K562 (cell line): ENCODE results near the gene WWC2. TPM values are rescaled to one million over a fixed set of nuclear protein-coding genes. Genes with fewer than 3 reads are reported as not detected.

Experiments
- ATAC-seq: fragments of 200-7000 bp; cut with Tn5 transposase; 3 replicates; pipeline ENCODE4 v1.9.1; 2020; ENCODE audit warnings: moderate library complexity
- BruUV-seq: library from RNA; stranded (reverse); fragments of 400-500 nt; replicated peaks from 2 replicates; lab custom pipeline; 2021; lab: Mats Ljungman, UMichigan
- CTCF ChIA-PET: fragments of 300-600 bp; formaldehyde crosslinking; extraction: SDS; loops from one replicate; lab custom pipeline; 2021; ENCODE audit warnings: low intra/inter-chr PET ratio; lab: Yijun Ruan, JAX
- POLR2A ChIA-PET: fragments of 300-600, 350-650 bp; sonication (Branson Sonifier 250); formaldehyde crosslinking; extraction: SDS; loops from one replicate; lab custom pipeline; 2021; ENCODE audit warnings: antibody characterized with exemption, inconsistent platforms; lab: Yijun Ruan, JAX
- DNase-seq, 4 experiments: peaks; one replicate each; pipeline versions ENCODE4 v3.0.0 to v3.0.0-alpha.2; 2011 to 2018; ENCODE audit warnings: low spot score in 3 of 4, mixed read lengths in 3 of 4; ENCODE audit errors: extremely low read depth in 1 of 4
- FAIRE-seq: peaks from 2 replicates; lab custom pipeline; 2011; peaks lifted over from hg19 to GRCh38; lab: Jason Lieb, UNC
- H2AFZ ChIP-seq: 2 replicates; pipeline ENCODE4 v1.6.0; 2011; ENCODE audit warnings: low read depth, low read length, control low read depth, inconsistent platforms
- H3K27ac ChIP-seq: fragments of 200-600 bp; 3 replicates; pipeline ENCODE4 v1.8.0; 2011; ENCODE audit warnings: low read depth, mild to moderate bottlenecking, control low read depth, inconsistent platforms, low read length, moderate library complexity, mixed read lengths; ENCODE audit errors: extremely low read depth
- H3K27me3 ChIP-seq, 2 experiments: fragments of 300-600 bp in 1 of 2; 2 replicates in 1 of 2; 3 replicates in 1 of 2; pipeline versions ENCODE4 v1.6.0 to v1.8.0; 2011; ENCODE audit warnings: inconsistent platforms in 2 of 2, low read length in 2 of 2, mild to moderate bottlenecking in 1 of 2, mixed read lengths in 1 of 2, moderate library complexity in 1 of 2; ENCODE audit not compliant: control insufficient read depth in 2 of 2, insufficient read depth in 2 of 2
- H3K36me3 ChIP-seq: fragments of 300-600 bp; 3 replicates; pipeline ENCODE4 v1.8.0; 2011; ENCODE audit warnings: mild to moderate bottlenecking, low read length, inconsistent platforms; ENCODE audit not compliant: control insufficient read depth, insufficient read depth
- H3K4me1 ChIP-seq, 2 experiments: fragments of 200-600 bp in 1 of 2; replicated peaks in 1 of 2; 2 replicates in 1 of 2; 3 replicates in 1 of 2; pipeline versions ENCODE4 v1.5.1 to v1.8.0; 2011; ENCODE audit warnings: inconsistent platforms in 2 of 2, low read length in 2 of 2, mild to moderate bottlenecking in 1 of 2, mixed read lengths in 1 of 2, moderate library complexity in 1 of 2; ENCODE audit not compliant: control insufficient read depth in 2 of 2, insufficient read depth in 2 of 2
- H3K4me2 ChIP-seq: 2 replicates; pipeline ENCODE4 v1.6.1; 2011; ENCODE audit warnings: low read length, control low read depth, inconsistent platforms, mixed read lengths; ENCODE audit not compliant: insufficient read depth
- H3K4me3 ChIP-seq: fragments of 200-600 bp; sonication (generic), shearing (Covaris generic); 2 replicates; pipeline ENCODE4 v1.5.1; 2016; ENCODE audit warnings: control low read depth, inconsistent platforms
- H3K79me2 ChIP-seq: fragments of 200-600 bp; 3 replicates; pipeline ENCODE4 v1.8.0; 2011; ENCODE audit warnings: low read length, inconsistent platforms; ENCODE audit not compliant: control insufficient read depth, insufficient read depth
- H3K9ac ChIP-seq, 2 experiments: 2 replicates each; pipeline versions ENCODE4 v1.6.0 to v1.6.1; 2011; ENCODE audit warnings: low read depth in 2 of 2, low read length in 2 of 2, control low read depth in 1 of 2, inconsistent platforms in 1 of 2, mild to moderate bottlenecking in 1 of 2, mixed read lengths in 1 of 2; ENCODE audit not compliant: insufficient read depth in 1 of 2
- H3K9me1 ChIP-seq: one replicate; pipeline ENCODE4 v1.6.0; 2011; ENCODE audit warnings: inconsistent platforms, mild to moderate bottlenecking, low read length, moderate library complexity; ENCODE audit not compliant: control insufficient read depth, insufficient read depth
- H3K9me3 ChIP-seq: replicated peaks from 2 replicates; pipeline ENCODE4 v1.5.1; 2011; ENCODE audit warnings: low read depth, low read length, inconsistent platforms; ENCODE audit not compliant: control insufficient read depth, insufficient read depth
- H4K20me1 ChIP-seq: replicated peaks from 2 replicates; pipeline ENCODE4 v1.6.1; 2011; ENCODE audit warnings: low read length, inconsistent platforms, mixed read lengths; ENCODE audit not compliant: control insufficient read depth, insufficient read depth
- FOXP4 ChIP-seq: sonication (generic); formaldehyde crosslinking; IDR thresholded peaks from 2 replicates; pipeline ENCODE4 v1.8.0; 2022; ENCODE audit warnings: mild to moderate bottlenecking, missing genetic modification reagents, borderline replicate concordance
- MYNN ChIP-seq, 2 experiments: sonication (generic); formaldehyde crosslinking in 1 of 2; IDR thresholded peaks; 2 replicates each; pipeline versions ENCODE4 v1.5.0 to v1.6.1; 2016 to 2020; ENCODE audit warnings: antibody characterized with exemption in 1 of 2, missing genetic modification reagents in 1 of 2
- SIX5 ChIP-seq, 2 experiments: IDR thresholded peaks; 2 replicates each; pipeline ENCODE4 v1.6.1; 2011; ENCODE audit warnings: low read length in 2 of 2, borderline replicate concordance in 1 of 2, low read depth in 1 of 2, mild to moderate bottlenecking in 1 of 2, moderate library complexity in 1 of 2; ENCODE audit not compliant: insufficient read depth in 1 of 2
- U2AF2 ChIP-seq: fragments of 200-400 bp; formaldehyde crosslinking; optimal IDR thresholded peaks from 2 replicates; pipeline ENCODE3; 2017; ENCODE audit warnings: low read depth, mild to moderate bottlenecking, low read length
- ZNF12 ChIP-seq: sonication (generic); formaldehyde crosslinking; IDR thresholded peaks from 2 replicates; pipeline ENCODE4 v1.4.0; 2020; ENCODE audit warnings: mild to moderate bottlenecking, missing genetic modification reagents
- ZNF584 ChIP-seq: fragments of 200-800 bp; sonication (Bioruptor generic); IDR thresholded peaks from 2 replicates; pipeline ENCODE4 v1.6.1; 2016; ENCODE audit warnings: low read depth, mild to moderate bottlenecking, missing genetic modification characterization, missing compliant biosample characterization
- WGBS: fragments of 100-300 bp; shearing (Covaris generic); methylation state at CpG from one replicate; pipeline ENCODE4 v1.1.6; 2016; ENCODE audit warnings: low coverage, mixed read lengths; ENCODE audit not compliant: insufficient coverage; ENCODE audit errors: missing lambda C conversion rate; 5-methylcytosine and 5-hydroxymethylcytosine counted together
- in situ Hi-C: fragments of 300-500 bp; cut with MboI; formaldehyde crosslinking; loops from 4 replicates; pipeline ENCODE4 v1.15.0; 2018; ENCODE audit warnings: inconsistent platforms, mixed read lengths
- intact Hi-C: fragments of 100-400 bp; cut with micrococcal nuclease; formaldehyde crosslinking; loops from 2 replicates; pipeline ENCODE4 v1.14.2; 2022
- polyA plus RNA-seq, 8 experiments: library from polyadenylated mRNA; depleted of rRNA in 4 of 8; stranded (reverse) in 5 of 8; unstranded in 3 of 8; fragments of >200 nt; fragmentation: Nextera tagmentation in 2 of 8; fragmentation: Illumina TruSeq in 1 of 8; extraction: Ambion mirVana in 2 of 8; extraction: Trizol in 1 of 8; gene quantifications; 2 replicates each; pipeline versions ENCODE4 v1.2.1 to v1.2.3, GENCODE V29; 2011 to 2014; ENCODE audit warnings: inconsistent platforms in 1 of 8, missing spikeins in 1 of 8
- total RNA-seq, 7 experiments: library from RNA; depleted of rRNA in 6 of 7; stranded (reverse); fragments of >200 nt in 6 of 7; fragmentation: Illumina TruSeq in 2 of 7; extraction: Trizol in 2 of 7; gene quantifications; 2 replicates each; pipeline versions ENCODE4 v1.2.1 to v1.2.3, GENCODE V29; 2011 to 2021; ENCODE audit warnings: low replicate concordance in 1 of 7

The WWC2 gene
- total and polyA plus RNA-seq, 9 of the 15 experiments (the other 6 are each of a cell fraction or from before 2014, with no cell fraction given): 3.7 to 39.4 (median 19.6) TPM

GRCh38 chr4:183139972-183140570 is 41.0 kb downstream of the WWC2 start:
- H3K4me3 ChIP-seq: no peak overlapping the region
- no peak for ATAC-seq
- H3K79me2 ChIP-seq: peaks cover 23% of the 10 kb centered on the region

GRCh38 chr4:183140911-183141320 is 41.9 kb downstream of the WWC2 start:
- Histone ChIP-seq H3K4me1 (peaks cover 0 to 26% of the 10 kb centered on the region in 2 experiments; a peak in 4 of 5 replicates), H2AFZ (no peak overlapping the region), H3K36me3 (no peaks in the 10 kb centered on the region), H3K27ac (peak overlapping the region; percentile 3; the same call in 1 of the 3 replicates)
- no peak for DNase-seq
- POLR2A ChIA-PET: interaction anchor here (0.5 kb wide), 1 partner anchor 1269 kb away, joined by 3 read pairs; no protein-coding TSS in a partner anchor
- CTCF ChIA-PET: no interaction called here
- TF ChIP-seq FOXP4: no peak
- TF ChIP-seq U2AF2: no peak
- peak; percentile 84; the same call in 1 of the 2 replicates for TF ChIP-seq ZNF584 (CRISPR knock-in tag)
- TF ChIP-seq ZNF12 (CRISPR knock-in tag): peak; percentile 96
- TF ChIP-seq, all 486 proteins: peak for 2
- Histone ChIP-seq H3K79me2 (peaks cover 22% of the 10 kb centered on the region), H3K9me1 (no peaks in the 10 kb centered on the region), H4K20me1 (no peaks in the 10 kb centered on the region), H3K9ac (no peak overlapping the region), H3K27me3 (no peaks in the 10 kb centered on the region), H3K9me3 (no peaks in the 10 kb centered on the region), H3K4me3 (no peak overlapping the region), H3K4me2 (no peak overlapping the region)
- ATAC-seq (0 out of 3 replicates have a peak, but pooled peaks have one; percentile 17), FAIRE-seq (no peak)
- 15% methylated on average over 2 of the region's 2 CpGs for WGBS
- BruUV-seq: no TSS peak
- intact Hi-C loops (loop anchor here (5.0 kb wide), 2 partner anchors 69 to 204 kb away; no protein-coding TSS in a partner anchor), in situ Hi-C loops (no loop called here)

More at GRCh38 chr4:183139972-183140570, 41.0 kb downstream of the WWC2 start:
- WGBS: 67% methylated on average over 9 of the region's 9 CpGs
- Histone ChIP-seq H2AFZ (no peak overlapping the region), H3K27ac (no peak overlapping the region), H3K4me1 (peaks cover 0 to 23% of the 10 kb centered on the region in 2 experiments; a peak in 3 of 5 replicates), H4K20me1 (no peaks in the 10 kb centered on the region), H3K27me3 (no peaks in the 10 kb centered on the region), H3K9me3 (no peaks in the 10 kb centered on the region), H3K9ac (no peak overlapping the region), H3K9me1 (no peaks in the 10 kb centered on the region), H3K4me2 (no peak overlapping the region), H3K36me3 (no peaks in the 10 kb centered on the region)
- FAIRE-seq: no peak
- no peak for DNase-seq
- in situ Hi-C loops: no loop called here
- CTCF ChIA-PET: no interaction called here
- no peak for TF ChIP-seq SIX5 (IDR thresholded peaks at IDR 0.05; ENCODE audit: borderline replicate concordance in 1 of 2, insufficient read depth in 1 of 2, low read depth in 1 of 2, low read length in 2 of 2)
- TF ChIP-seq MYNN (IDR thresholded peaks at IDR 0.05): no peak
- no peak for TF ChIP-seq MYNN (CRISPR knock-in tag; IDR thresholded peaks at IDR 0.05)
- POLR2A ChIA-PET: no interaction called here
- intact Hi-C loops: loop anchor here (5.0 kb wide), 2 partner anchors 68 to 203 kb away; no protein-coding TSS in a partner anchor
- no TSS peak for BruUV-seq
